ENCODE results near the gene PHF5A. TPM values are rescaled to one million over a fixed set of nuclear protein-coding genes. Genes with fewer than 3 reads are reported as not detected.
A peak's percentile ranks its signal among the peaks of the same experiment; 100 is the strongest.

The PHF5A gene
- total RNA-seq, 2 experiments from 2014 or later: 63.6 to 64.8 TPM

DNA sequence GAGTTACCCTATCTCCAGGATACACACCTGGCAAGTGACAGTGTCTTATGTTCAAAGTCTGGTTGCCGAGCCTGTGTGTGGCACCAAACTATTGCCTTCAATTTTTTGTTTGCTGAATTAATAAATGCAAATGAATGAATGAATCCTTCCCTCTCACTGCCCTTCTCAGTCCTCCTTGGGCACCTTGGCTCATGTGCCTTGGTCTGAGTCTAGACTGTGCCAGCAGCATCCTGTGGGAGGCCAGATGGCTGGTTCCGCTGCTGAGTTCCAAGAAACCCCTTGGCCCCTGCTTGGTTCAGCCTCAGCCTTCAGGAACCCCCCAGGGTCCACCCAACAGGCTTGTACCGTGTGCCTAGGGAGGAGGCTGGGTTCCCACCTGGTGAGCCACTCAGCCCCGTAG is 52.9 kb downstream of the PHF5A start:
- DNase-seq: no peak
- H3K9me3 Mint-ChIP-seq: no peaks in the 10 kb centered on the region
- H3K4me3 Mint-ChIP-seq: peak overlapping the region; percentile 87
- peak overlapping the region; percentile 38 for H3K27ac Mint-ChIP-seq
- ChIA-PET POLR2A (no interaction called here), CTCF (no interaction called here)
- H3K36me3 Mint-ChIP-seq (ENCODE audit: low read depth): peaks cover 3% of the 10 kb centered on the region
- peaks cover 28% of the 10 kb centered on the region for H3K4me1 Mint-ChIP-seq
- H3K27me3 Mint-ChIP-seq: no peaks in the 10 kb centered on the region

DNA sequence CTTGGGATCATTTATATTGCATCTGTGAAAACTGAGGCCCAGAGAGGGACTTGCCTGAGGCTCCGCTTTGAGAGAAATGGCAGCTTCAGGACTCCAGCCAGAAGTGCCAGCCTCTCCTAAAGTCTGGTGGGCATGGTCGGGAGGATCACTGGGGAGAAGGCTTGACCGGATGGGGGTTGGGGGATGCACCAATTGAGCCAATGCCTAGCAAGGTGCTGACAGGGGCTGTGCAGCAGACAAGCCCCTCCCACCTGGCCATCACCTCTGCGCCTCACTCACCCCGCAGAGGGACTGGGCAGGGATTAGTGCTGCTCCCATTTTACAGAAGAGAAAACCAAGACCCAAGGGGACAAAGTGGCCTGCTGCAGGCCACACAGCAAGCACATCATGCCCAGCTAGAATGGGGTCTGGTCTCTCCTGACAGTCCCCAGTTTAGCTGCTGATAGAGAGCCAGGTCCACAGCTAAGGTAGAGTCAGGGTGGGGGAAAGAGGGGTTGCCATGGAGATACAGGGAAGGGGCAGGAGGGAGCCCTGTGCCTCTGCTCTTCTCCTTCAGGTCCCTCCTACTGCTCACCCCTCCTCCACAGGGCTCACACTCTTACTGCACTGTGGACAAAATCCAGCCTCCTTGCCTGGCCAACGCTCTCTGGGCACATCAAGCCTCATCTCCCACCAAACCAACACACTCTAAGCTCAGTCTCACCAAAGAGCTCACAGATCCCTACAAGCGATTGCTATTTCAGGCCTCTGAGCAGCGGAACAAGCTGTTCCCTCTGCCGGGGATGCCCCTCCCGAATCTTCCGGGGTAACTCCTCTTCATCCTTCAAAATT is 57.3 kb downstream of the PHF5A start:
- ChIA-PET CTCF (interaction anchor here (0.5 to 2.8 kb wide), 5 partner anchors 10 to 236 kb away, joined by 3 to 10 read pairs (median 3); partner anchors contain the start of genes ACO2 and PHF5A), POLR2A (no interaction called here)
- Mint-ChIP-seq H3K27me3 (no peaks in the 10 kb centered on the region), H3K4me1 (peaks cover 28% of the 10 kb centered on the region), H3K27ac (peak overlapping the region; percentile 77), H3K9me3 (no peaks in the 10 kb centered on the region), H3K36me3 (ENCODE audit: low read depth) (peaks cover 3% of the 10 kb centered on the region), H3K4me3 (peak overlapping the region; percentile 3)
- DNase-seq: no peak

DNA sequence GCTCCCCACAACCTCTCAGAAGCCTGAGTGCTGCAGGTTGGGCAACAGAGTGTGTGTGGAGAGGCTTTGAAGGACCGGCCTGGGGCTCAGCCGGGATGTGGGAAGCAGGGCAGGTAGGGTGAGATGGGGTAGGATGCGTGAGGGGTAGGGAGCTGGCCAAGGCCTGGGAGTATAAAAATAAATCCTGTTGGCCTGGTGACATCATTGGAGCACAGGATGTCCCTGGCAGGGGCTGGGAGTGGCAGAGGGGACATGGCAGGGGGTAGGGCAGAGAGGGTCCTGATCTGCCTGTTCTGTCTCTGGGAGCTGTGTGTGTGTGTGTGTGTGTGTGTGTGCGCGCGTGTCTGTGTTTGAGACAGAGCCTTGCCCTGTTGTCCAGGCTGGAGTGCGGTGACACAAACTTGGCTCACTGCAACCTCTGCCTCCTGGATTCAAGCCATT is 58.2 kb downstream of the PHF5A start:
- POLR2A ChIA-PET: no interaction called here
- Mint-ChIP-seq H3K36me3 (ENCODE audit: low read depth) (peaks cover 3% of the 10 kb centered on the region), H3K27me3 (no peaks in the 10 kb centered on the region), H3K9me3 (no peaks in the 10 kb centered on the region), H3K4me1 (peaks cover 26% of the 10 kb centered on the region), H3K27ac (peak overlapping the region; percentile 63), H3K4me3 (no peak overlapping the region)
- DNase-seq: no peak
- CTCF ChIA-PET: interaction anchor here (0.7 to 2.8 kb wide), 3 partner anchors 7 to 237 kb away, joined by 3 to 10 read pairs (median 3); no protein-coding TSS in a partner anchor

Other genes with a start within 250 kb of the PHF5A start
- under 1 TPM; 0.17 to 0.35 TPM for gene CHADL, start 227.8 kb downstream of the PHF5A start, total RNA-seq
- 100 to 1,000 TPM; 113 to 117 TPM for gene RANGAP1, start 182.5 kb downstream of the PHF5A start, total RNA-seq
- gene ZC3H7B, start 167.2 kb downstream of the PHF5A start, total RNA-seq: 10 to 100 TPM; 48.9 to 49.3 TPM
- 1 to 10 TPM; 3.4 to 4.7 TPM for gene TEF, start 86.8 kb downstream of the PHF5A start, total RNA-seq
- 10 to 100 TPM; 31.4 to 35.1 TPM for gene TOB2, start 21.9 kb downstream of the PHF5A start, total RNA-seq
- gene ACO2, start 425 bp upstream of the PHF5A start, total RNA-seq: 10 to 100 TPM; 73.4 to 77.9 TPM
- 10 to 100 TPM; 29.1 to 30.1 TPM for gene POLR3H, start 75.8 kb upstream of the PHF5A start, total RNA-seq
- not detected for gene CSDC2, start 92.3 kb upstream of the PHF5A start, total RNA-seq
- gene PMM1, start 121.1 kb upstream of the PHF5A start, total RNA-seq: 10 to 100 TPM; 33.7 to 39.7 TPM
- gene DESI1, start 152.4 kb upstream of the PHF5A start, total RNA-seq: 10 to 100 TPM; 30.8 to 32.5 TPM
- 100 to 1,000 TPM; 283 TPM for gene XRCC6, start 152.6 kb upstream of the PHF5A start, total RNA-seq
- 100 to 1,000 TPM; 171 to 178 TPM for gene SNU13, start 220.2 kb upstream of the PHF5A start, total RNA-seq
- gene MEI1, start 230.8 kb upstream of the PHF5A start, total RNA-seq: 10 to 100 TPM; 54.6 to 60.0 TPM